Central memory CD4-positive, alpha-beta T cell (primary cell): Measurements from ENCODE around the gene ARL17B.
"Not testable (repeated sequence)": the region's sequence is repeated elsewhere in the genome, so short reads cannot be mapped to it uniquely, and the experiment has no call there.

Source experiments
- DNase-seq: peaks from one replicate; pipeline ENCODE4 v3.0.0; 2022

The ARL17B gene

DNA sequence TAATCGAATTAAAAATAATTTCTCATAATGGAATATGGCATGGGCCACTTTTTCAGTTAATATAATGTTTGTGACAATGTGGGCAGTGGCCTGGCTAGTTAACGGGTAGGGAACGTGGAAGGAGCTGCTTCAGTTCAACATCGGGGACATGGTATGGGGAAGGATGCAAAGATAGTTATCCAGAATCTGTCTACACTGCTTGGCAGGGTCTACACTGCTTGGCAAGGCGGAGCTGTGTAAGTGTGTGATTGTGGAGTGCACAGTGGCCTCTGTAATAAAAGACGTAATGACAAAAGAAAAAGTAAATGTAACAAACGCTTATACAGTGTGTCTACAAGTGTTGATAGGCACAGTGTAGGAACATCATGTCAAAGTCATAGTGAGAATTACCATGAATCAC lies 74.0 kb downstream of the ARL17B start:
- not testable (repeated sequence) for DNase-seq

DNA sequence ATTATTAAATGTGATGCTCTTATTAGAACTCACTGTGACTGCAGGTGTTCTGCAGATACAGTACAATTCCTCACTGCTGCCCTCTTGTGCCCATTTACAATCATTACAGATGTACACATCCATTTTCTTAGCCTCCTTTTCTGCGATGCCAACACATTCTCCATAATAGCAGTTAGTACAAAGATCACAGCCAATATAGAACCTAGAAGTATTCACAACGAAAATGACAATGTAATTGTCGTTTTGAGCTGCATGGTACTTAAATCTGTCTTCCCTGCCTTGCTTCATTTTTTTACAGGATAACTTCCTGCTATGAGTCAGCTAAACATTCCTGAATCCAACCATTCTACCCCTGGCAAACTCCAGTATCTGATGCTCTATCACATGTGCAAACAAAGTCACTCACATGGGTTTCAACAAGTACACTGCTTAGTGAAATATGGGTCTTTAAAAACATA lies 74.8 kb downstream of the ARL17B start:
- peak; percentile 72 for DNase-seq

DNA sequence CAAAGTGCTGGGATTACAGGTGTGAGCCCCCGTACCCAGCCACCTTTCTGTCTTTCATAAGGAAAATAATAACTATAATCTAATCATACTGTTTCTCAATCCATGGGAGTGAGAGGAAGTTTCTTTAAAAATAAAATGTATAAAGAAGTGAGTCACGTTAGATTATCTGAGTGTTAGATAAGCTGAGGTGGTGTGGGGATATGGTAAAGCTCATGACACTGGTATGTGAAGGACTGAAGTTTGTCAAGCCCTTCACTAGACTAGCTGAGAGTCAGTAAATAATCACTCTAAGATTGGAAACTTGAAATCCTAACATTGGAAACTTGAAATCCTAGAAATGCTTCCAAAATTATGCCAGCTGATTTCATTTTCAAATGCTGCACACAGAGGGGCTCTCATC lies 76.1 kb downstream of the ARL17B start:
- not testable (repeated sequence) for DNase-seq

DNA sequence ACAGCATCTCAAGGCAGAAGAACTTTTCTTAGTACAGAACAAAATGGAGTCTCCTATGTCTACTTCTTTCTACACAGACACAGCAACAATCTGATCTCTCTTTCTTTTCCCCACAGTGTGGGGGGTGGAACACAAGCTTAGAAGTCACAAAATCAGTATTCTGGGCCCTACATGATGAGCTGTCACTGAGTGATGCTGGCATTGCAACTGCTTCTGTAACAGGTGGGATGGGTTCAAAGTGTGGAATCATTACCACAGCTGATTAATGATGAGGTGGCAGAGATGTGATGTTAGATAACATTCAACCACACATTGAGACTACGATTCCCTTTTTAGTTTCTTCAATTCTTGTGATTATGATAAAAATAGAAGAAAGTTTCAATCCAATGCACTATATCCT lies 77.1 kb downstream of the ARL17B start:
- DNase-seq, result not testable (repeated sequence)

DNA sequence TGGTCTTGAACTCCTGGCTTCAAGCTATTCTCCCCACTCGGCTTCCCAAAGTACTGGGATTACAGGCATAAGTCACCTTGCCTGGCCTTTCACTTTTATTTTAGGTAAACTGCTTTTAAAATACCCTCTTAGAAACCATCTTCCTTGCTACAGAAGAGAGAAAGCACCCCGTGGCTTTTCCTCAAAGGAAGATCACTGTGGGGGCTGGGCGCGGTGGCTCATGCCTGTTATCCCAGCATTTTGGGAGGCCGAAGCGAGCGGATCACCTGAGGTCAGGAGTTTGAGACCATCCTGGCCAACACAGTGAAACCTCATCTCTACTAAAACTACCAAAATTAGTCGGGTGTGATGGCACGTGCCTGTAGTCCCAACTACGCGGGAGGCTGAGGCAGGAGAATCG lies 78.9 kb downstream of the ARL17B start:
- DNase-seq, result not testable (repeated sequence)

DNA sequence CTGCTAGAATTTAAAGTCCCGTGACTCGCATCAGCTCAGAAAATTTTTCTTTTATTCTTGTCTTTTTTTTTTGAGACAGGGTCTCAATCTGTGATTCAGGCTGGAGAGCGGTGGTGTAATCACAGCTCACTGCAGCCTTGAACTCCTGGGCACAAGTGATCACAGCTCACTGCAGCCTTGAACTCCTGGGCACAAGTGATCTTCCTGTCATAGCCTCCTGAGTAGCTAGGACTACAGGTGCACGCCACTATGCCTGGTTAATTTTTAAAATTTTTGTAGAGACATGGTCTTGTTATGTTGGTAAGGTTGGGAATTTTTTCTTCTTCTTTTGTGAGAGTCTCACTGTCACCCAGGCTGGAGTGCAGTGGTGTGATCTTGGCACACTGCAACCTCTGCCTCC lies 80.2 kb downstream of the ARL17B start:
- not testable (repeated sequence) for DNase-seq

DNA sequence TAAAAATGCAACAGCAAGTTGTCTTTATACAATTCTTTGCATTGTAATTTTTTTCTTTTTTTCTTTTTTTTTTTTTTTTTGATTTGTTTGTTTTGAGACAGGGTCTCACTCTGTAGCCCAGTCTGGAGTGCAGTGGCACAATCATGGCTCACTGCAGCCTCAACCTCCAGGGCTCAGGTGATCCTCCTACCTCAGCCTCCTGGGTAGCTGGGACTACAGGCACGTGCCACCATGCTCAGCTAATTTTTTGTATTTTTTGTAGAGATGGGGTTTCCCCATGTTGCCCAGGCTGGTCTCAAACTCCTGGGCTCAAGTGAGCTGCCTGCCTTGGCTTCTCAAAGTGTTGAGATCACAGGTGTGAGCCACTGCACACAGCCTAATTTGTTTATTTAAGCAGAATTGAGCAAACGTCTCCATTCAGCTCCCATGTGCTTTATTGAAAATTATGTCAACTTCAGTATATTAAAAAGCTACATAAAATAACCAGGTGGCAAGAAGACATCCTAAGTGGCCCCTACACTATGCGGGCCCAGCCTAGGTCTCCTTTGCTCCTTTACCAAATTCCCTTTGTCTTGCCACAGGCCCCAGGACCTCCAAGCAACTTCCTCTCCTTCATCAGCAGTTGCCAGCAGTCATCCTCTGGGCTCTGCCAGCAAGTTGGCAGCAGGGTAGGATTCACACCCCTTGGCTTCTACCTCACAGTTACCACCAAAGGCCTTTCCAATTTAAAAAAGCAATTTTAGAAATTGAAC lies 84.7 kb downstream of the ARL17B start:
- DNase-seq, result not testable (repeated sequence)

DNA sequence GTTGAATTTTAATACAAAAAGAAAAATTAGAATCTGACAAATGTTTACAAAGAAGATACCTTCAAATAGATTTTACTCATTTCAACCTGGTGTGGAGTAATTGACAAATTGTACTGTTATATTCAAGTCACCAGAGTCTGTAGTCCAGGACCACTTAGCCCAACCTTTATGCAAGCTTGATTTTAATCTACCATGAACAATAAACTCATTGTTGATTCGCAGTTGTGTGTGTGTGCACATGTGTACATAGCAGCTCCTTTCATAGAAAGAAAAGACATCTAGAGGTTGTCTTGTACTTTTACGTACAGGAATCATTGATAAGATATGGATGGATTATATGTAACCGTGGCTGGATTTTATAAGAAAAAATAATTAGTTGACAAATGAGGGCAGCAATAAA lies 87.3 kb downstream of the ARL17B start:
- no peak for DNase-seq

DNA sequence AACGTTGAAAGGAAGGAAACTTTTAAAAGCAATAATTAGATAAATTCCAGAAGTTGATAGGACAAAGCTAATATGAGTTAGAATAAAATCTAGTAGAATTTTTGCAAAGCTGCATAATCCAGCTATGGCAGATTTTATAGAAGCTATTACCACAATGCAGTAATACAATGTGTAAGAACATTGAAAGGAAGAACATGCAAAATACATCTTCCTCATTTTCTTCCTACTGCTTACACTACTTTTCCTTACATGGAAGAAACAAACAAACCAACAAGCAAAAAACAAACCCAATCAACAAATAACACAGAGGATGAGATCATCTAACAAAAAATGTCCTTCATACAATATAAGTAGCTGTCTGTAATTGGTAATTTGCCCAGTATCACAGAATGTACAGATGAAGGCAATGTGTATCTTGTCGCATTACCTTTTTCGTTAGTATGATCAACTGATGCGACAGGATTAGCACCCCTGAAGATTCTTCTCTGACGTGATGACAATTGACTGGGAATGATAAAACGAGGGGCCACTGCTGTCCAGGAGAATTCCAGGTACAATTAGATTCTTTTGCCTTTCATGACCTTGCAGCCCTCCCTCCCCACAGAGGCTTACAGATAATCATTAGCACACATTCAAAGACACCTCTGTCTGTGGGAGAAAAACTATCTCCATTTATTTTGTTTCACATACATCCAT lies 87.9 kb downstream of the ARL17B start:
- DNase-seq, result no peak

DNA sequence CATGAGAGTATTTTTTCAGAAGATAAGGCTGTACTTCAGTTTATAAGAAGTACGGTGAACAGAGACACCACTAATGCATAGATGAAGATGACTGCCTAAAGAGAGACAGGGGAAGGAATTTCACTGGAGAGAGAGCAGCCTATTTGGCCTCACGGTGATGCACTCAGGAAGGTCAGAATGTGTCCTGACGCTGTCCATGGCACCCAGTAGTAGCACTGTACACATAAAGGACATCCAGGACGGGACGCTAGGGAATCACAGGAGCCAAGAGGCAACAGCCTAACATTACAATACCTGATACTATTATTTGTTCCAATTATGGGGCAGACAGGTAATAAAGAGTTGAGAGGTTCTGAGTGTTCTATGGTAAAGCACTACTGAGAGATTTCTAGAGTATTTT lies 91.5 kb downstream of the ARL17B start:
- DNase-seq, result no peak

DNA sequence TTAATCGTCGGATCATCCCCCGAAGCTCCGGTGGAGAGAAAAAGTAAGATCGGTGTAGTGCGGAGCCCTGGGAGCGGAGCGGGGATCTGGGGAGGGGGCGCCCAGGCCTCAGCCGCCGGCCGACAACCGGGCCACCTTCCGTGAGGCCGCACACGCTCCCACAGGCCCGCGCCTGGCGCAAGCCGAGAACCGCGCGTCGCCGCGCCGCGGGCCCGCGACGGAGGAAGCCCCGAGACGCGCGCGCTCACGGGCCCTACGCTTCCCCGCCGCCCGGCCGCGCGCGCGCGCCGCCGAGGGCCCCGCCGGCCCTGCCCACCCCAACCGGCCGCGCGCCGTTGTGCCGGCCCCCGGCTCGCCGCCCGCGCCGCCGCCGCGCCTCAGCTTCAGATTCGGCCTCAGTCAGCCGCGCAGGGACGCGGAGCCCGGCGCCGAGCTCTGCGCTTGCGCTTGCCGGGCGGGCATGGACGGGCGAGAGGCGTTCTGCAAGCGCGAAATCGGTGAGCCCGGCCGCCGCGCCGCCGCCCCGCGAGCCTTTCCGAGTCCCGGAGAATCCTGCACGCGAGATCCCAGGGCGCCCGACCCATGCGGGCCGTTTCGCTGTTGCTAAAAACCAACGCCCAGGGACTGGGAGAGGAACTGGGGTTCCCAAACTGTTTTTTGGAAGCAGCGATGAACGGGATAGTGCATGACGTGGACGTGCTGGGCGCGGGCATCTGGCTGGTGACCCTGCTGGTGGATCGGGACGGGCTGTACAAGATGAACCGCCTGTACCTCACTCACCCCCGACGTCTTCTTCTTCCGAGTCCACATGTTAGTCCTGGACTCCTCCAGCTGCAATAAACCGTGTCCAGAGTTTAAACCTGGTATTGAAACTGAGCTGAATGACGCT lies 94.7 kb downstream of the ARL17B start:
- DNase-seq, result peak; percentile 71

DNA sequence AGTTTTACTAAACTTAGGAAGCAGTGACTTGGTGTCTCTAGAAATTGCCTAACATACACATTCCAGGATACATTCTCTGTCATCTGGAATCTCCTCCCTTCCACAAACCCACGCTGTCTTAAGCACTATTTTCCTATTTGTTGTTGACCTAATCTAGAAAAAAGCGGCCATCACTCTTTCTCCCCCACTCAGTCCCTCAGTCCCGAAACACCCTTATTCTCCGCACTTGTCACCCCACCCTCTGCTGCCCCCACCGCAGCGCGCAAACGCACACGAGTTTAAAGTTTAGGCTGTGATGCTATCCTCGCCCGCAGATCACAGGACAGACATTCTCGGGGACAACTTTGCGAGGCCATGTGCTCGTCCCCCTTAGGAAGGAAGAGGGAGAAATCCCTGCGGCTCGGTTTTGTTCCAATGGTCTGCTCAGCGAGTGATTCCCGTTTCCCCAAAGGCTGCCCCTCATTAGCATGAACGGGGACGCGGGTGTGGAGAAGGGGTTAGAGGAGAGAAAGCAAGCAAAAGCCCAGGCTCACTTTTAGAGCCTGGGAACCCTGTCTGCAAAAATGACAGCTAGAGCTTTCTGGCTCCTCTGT lies 95.4 kb downstream of the ARL17B start:
- not testable (repeated sequence) for DNase-seq

DNA sequence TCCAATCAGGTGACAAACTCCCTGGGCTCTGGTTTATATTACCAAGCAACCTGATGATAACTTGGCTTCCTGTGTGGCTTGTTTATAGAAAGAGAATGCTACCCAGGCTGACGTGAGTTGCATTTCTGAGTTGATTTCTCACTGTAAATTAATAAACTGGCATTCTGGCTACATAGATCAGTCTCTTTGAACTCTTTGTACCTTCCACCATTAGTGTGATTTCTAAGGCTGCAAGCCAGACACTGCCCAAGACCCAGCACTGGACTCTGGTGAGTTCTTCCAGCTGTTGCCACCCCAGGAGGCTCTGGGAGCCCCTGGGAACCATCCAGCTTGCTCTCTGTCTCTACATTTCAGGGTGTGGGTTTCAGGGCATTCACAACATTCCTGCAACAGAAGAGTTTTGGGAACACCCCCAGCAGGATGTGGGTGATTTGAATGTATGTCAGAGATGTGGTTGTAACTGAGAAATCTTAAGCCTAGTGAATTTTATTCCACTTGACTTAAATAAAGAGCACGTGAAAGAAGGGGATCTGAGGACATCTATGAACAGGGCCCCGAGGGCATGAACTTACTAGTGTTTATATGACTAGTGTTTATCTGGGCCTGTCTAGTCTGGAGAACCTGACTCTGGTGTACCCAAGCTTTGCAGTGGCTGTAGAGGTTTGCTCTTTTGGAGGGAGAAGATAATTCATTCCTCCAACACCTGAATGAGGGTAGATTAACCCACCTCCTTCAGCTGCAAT lies 96.9 kb downstream of the ARL17B start:
- peak; percentile 64 for DNase-seq

DNA sequence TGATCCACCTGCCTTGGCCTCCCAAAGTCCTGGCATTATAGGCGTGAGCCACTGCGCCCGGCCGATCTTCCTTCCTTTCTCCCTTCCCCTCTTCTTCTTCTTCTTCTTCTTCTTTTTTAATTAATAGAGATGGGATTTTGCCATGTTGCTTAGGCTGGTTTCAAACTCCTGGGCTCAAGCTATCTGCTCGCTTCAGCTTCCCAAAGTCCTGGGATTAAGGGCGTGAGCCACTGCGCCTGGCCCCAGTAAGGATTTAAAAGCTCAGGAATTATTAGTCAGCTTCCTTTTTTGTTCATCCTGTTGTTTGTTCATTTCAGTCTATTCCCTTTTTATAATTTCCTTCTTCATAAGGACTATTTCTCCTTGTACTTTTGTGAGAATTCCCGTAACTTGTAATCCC lies 99.3 kb downstream of the ARL17B start:
- DNase-seq, result no peak

DNA sequence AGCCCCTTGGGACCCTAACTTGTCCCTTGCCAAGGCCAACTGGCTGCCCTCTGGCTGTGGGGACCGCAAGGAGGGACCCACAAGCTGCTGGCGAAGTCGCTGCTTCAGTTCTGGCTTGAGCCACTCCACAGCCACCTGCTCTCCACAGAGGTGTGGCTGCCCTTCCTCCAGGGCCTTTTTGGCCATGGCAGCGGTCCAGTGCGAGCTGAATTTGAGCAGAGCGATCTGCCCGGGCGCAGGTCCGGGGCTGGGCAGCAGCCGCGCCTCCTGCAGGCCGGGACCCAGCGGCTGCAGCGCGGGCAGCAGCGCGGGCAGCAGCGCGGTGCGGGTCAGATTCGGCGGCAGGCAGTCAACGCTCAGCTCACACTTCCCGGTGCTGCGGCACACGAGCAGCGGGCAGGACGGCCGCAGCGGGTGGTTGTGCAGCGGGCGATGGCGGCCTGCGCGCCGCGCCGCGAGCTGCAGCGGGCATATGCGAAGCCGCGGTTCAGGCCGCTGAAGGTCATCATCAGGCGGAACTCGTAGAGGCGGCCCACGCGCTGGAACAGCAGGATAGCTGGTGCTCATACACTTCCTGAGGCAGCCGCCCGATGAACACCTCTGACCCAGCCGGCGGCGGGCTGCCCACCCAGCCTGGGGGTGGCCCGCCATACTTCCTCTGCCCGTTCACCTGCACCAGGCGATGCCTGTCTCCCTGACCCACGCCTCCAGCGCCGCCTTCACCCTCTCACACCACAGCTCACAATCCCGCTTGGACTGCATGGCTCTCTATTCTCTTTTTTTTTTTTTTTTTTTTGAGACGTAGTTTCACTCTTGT lies 101.5 kb downstream of the ARL17B start:
- not testable (repeated sequence) for DNase-seq

DNA sequence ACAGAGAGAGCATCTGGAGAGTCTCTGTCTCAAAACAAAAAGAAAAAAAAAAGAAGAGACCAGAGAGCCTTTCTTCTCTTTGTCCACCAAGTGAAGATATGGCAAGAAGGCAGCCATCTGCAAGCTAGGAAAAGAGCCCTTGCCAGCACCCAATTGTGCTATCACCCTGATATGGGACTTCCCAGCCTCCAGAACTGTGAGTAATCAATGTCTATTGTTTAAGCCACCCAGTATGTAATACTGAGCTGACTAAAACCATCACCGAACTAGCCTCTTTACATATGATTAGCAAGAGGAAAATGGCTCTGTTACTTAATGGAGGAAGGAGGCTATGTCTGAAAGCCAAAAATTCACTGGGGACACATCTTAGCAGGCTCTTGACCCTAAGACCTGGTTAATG lies 105.2 kb downstream of the ARL17B start:
- DNase-seq, result not testable (repeated sequence)

DNA sequence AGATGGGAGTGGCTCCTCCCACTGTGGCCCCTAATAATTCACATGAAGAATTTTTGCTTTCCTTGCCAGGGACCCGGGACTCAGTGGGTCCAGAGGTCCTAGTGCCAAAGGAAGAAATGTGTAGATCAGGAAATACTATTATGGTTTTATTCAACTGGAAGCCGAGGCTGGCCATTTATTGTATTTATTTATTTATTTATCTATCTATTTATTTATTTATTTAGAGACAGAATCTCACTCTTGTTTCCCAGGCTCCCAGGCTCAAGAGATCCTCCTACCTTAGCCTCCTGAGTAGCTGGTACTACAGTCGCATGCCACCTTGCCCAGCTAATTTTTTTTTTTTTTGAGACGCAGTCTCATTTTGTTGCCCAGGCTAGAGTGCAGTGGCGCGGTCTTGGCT lies 107.4 kb downstream of the ARL17B start:
- DNase-seq, result not testable (repeated sequence)

DNA sequence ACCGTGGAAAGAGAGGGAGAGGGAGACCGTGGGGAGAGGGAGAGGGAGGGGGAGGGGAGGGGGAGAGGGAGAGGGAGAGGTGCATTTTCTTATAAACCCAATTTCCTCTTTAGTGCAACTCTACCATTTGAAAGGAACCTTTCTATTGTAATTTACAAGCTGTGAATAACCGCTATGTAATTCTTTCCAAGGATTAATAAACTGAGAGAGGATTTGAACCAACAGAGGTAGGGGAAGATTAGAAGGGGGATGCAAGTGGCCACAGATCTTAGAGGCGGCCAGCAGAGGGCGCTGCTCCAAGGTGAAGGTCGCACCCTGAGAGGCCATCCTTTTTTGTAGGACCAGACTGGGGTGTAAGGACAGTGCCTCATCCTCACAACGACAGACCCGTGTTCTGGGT lies 107.8 kb downstream of the ARL17B start:
- DNase-seq, result peak; percentile 65

DNA sequence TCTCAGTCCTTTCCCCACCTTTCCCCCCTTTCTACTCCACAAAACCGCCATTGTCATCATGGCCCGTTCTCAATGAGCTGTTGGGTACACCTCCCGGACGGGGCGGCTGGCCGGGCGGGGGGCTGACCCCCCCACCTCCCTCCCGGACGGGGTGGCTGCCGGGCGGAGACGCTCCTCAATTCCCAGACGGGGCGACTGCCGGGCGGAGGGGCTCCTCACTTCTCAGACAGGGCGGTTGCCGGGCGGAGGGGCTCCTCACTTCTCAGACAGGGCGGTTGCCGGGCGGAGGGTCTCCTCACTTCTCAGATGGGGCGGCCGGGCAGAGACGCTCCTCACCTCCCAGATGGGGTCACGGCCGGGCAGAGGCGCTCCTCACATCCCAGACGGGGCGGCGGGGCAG lies 108.8 kb downstream of the ARL17B start:
- not testable (repeated sequence) for DNase-seq

DNA sequence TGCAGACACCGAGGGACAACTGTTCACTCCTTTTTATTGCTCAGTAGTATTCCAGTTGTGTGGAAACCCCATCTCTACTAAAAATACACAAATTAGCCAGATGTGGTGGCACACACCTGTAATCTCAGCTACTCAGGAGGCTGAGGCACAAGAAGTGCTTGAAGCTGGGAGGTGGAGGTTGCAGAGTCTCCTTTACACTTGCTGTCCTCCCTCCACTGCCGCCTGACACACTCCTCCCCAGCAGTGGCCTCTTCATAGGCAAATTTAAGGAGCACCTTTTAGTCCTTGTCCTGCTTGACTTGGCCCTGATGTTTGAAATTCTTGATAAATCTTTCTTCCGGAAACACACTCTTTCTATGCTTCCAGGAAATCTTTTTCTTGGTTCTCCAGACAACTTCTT lies 112.4 kb downstream of the ARL17B start:
- not testable (repeated sequence) for DNase-seq
